Astrocyte (in vitro differentiated cells and primary cell): ENCODE results near the gene GRK5. TPM values are rescaled to one million over a fixed set of nuclear protein-coding genes. Genes with fewer than 3 reads are reported as not detected.

Experiments used
- DNase-seq: peaks from one replicate; pipeline ENCODE4 v3.0.0-alpha.2; 2010; ENCODE audit warnings: low read depth
- FAIRE-seq: peaks from 2 replicates; lab custom pipeline; 2011; peaks lifted over from hg19 to GRCh38; lab: Jason Lieb, UNC
- H2AFZ ChIP-seq: 2 replicates; pipeline ENCODE4 v1.6.0; 2012; ENCODE audit warnings: low read depth, low read length, inconsistent platforms
- H3K27ac ChIP-seq: 2 replicates; pipeline ENCODE4 v1.5.1; 2011; ENCODE audit warnings: low read depth, low read length, inconsistent platforms
- H3K27me3 ChIP-seq: 2 replicates; pipeline ENCODE4 v1.6.0; 2011; ENCODE audit warnings: low read length, inconsistent platforms; ENCODE audit not compliant: insufficient read depth
- H3K36me3 ChIP-seq: 2 replicates; pipeline ENCODE4 v1.5.1; 2011; ENCODE audit warnings: low read length, inconsistent platforms; ENCODE audit not compliant: insufficient read depth
- H3K4me1 ChIP-seq: 2 replicates; pipeline ENCODE4 v1.5.1; 2011; ENCODE audit warnings: low read length, inconsistent platforms; ENCODE audit not compliant: insufficient read depth
- H3K4me2 ChIP-seq: 2 replicates; pipeline ENCODE4 v1.6.0; 2012; ENCODE audit warnings: low read length, inconsistent platforms
- H3K4me3 ChIP-seq: 2 replicates; pipeline ENCODE4 v1.5.1; 2011; ENCODE audit warnings: low read depth, mild to moderate bottlenecking, low read length, inconsistent platforms; ENCODE audit not compliant: insufficient read depth
- H3K79me2 ChIP-seq: 2 replicates; pipeline ENCODE4 v1.6.0; 2012; ENCODE audit warnings: mild to moderate bottlenecking, low read length, inconsistent platforms; ENCODE audit not compliant: insufficient read depth
- H3K9ac ChIP-seq: 2 replicates; pipeline ENCODE4 v1.6.0; 2012; ENCODE audit warnings: mild to moderate bottlenecking, low read length, inconsistent platforms
- H3K9me3 ChIP-seq: 2 replicates; pipeline ENCODE4 v1.5.1; 2012; ENCODE audit warnings: low read depth, mild to moderate bottlenecking, low read length, inconsistent platforms; ENCODE audit not compliant: insufficient read depth
- H4K20me1 ChIP-seq: 2 replicates; pipeline ENCODE4 v1.6.0; 2012; ENCODE audit warnings: low read length, inconsistent platforms; ENCODE audit not compliant: insufficient read depth
- H3K27ac Mint-ChIP-seq: one replicate; pipeline ENCODE4 v1.8.0; 2021; ENCODE audit warnings: mild to moderate bottlenecking, mixed read lengths; ENCODE audit not compliant: unreplicated experiment
- H3K27me3 Mint-ChIP-seq: one replicate; pipeline ENCODE4 v1.8.0; 2021; ENCODE audit warnings: low read depth, mixed read lengths; ENCODE audit not compliant: unreplicated experiment
- H3K36me3 Mint-ChIP-seq: one replicate; pipeline ENCODE4 v1.8.0; 2021; ENCODE audit warnings: low read depth, mixed read lengths; ENCODE audit not compliant: unreplicated experiment
- H3K4me1 Mint-ChIP-seq: one replicate; pipeline ENCODE4 v1.8.0; 2021; ENCODE audit warnings: low read depth, mixed read lengths; ENCODE audit not compliant: unreplicated experiment
- H3K4me3 Mint-ChIP-seq: one replicate; pipeline ENCODE4 v1.8.0; 2021; ENCODE audit warnings: mild to moderate bottlenecking, moderate library complexity, mixed read lengths; ENCODE audit not compliant: unreplicated experiment
- H3K9me3 Mint-ChIP-seq: one replicate; pipeline ENCODE4 v1.8.0; 2021; ENCODE audit warnings: mild to moderate bottlenecking, mixed read lengths; ENCODE audit not compliant: unreplicated experiment
- CTCF ChIP-seq: IDR thresholded peaks from 2 replicates; pipeline ENCODE4 v1.5.1; 2011; ENCODE audit warnings: low read depth, mild to moderate bottlenecking, inconsistent platforms, low read length, moderate library complexity; ENCODE audit not compliant: insufficient read depth
- EZH2 ChIP-seq: IDR thresholded peaks from 2 replicates; pipeline ENCODE4 v1.6.1; 2012; ENCODE audit warnings: mild to moderate bottlenecking, low read length, inconsistent platforms; ENCODE audit not compliant: insufficient read depth
- total RNA-seq: library from RNA; stranded (reverse); gene quantifications from 2 replicates; pipeline ENCODE4 v1.2.1, GENCODE V29; 2021

Gene GRK5
- total RNA-seq, 1 donor from 2014 or later = 8.5 TPM

GRCh38 chr10:119210633-119211032 lies 3.3 kb downstream of the GRK5 start:
- FAIRE-seq = no peak

GRCh38 chr10:119211176-119211575 lies 3.8 kb downstream of the GRK5 start:
- H4K20me1 ChIP-seq = no peaks in the 10 kb centered on the region
- Mint-ChIP-seq H3K9me3 (no peaks in the 10 kb centered on the region), H3K27me3 (no peaks in the 10 kb centered on the region), H3K4me1 (peaks cover 30% of the 10 kb centered on the region), H3K4me3 (no peak overlapping the region), H3K36me3 (peaks cover 2% of the 10 kb centered on the region), H3K27ac (peak overlapping the region; percentile 64)
- H3K79me2 ChIP-seq = peaks cover 57% of the 10 kb centered on the region
- H3K27me3 ChIP-seq = no peaks in the 10 kb centered on the region
- FAIRE-seq (no peak), DNase-seq (peak; percentile 73)
- H3K4me1 ChIP-seq = peaks cover 40% of the 10 kb centered on the region
- H3K27ac ChIP-seq = peak overlapping the region; percentile 70
- no peak overlapping the region for H2AFZ ChIP-seq
- no peak overlapping the region for H3K4me3 ChIP-seq
- H3K9me3 ChIP-seq = no peaks in the 10 kb centered on the region
- peak overlapping the region; percentile 61 for H3K4me2 ChIP-seq
- H3K36me3 ChIP-seq = no peaks in the 10 kb centered on the region
- peak overlapping the region; percentile 64 for H3K9ac ChIP-seq
- TF ChIP-seq CTCF (no peak), EZH2 (no peak)

More at GRCh38 chr10:119210633-119211032, 3.3 kb downstream of the GRK5 start:
- no peaks in the 10 kb centered on the region for H3K36me3 ChIP-seq
- TF ChIP-seq EZH2 (no peak), CTCF (no peak)
- peak overlapping the region; percentile 61 for H3K4me2 ChIP-seq
- H3K79me2 ChIP-seq = peaks cover 57% of the 10 kb centered on the region
- H3K9me3 Mint-ChIP-seq = no peaks in the 10 kb centered on the region
- H3K36me3 Mint-ChIP-seq = peaks cover 2% of the 10 kb centered on the region
- peaks cover 43% of the 10 kb centered on the region for H3K4me1 ChIP-seq
- no peaks in the 10 kb centered on the region for H3K9me3 ChIP-seq
- DNase-seq = no peak
- H3K27me3 Mint-ChIP-seq = no peaks in the 10 kb centered on the region
- H3K4me3 Mint-ChIP-seq = no peak overlapping the region
- H3K27ac Mint-ChIP-seq = no peak overlapping the region
- H3K27ac ChIP-seq = peak overlapping the region; percentile 70
- peak overlapping the region; percentile 64 for H3K9ac ChIP-seq
- H4K20me1 ChIP-seq = no peaks in the 10 kb centered on the region
- H3K4me1 Mint-ChIP-seq = peaks cover 30% of the 10 kb centered on the region
- H2AFZ ChIP-seq = no peak overlapping the region
- no peak overlapping the region for H3K4me3 ChIP-seq
- no peaks in the 10 kb centered on the region for H3K27me3 ChIP-seq

GRCh38 chr10:119211625-119212441 lies 4.5 kb downstream of the GRK5 start:
- no peaks in the 10 kb centered on the region for H3K36me3 ChIP-seq
- no peak for DNase-seq
- Mint-ChIP-seq H3K4me3 (no peak overlapping the region), H3K27ac (peak overlapping the region; percentile 64), H3K4me1 (peaks cover 30% of the 10 kb centered on the region), H3K9me3 (no peaks in the 10 kb centered on the region), H3K27me3 (no peaks in the 10 kb centered on the region), H3K36me3 (peaks cover 2% of the 10 kb centered on the region)
- H4K20me1 ChIP-seq = no peaks in the 10 kb centered on the region
- H3K4me3 ChIP-seq = peak overlapping the region; percentile 8
- TF ChIP-seq CTCF (no peak), EZH2 (no peak)
- H3K27me3 ChIP-seq = no peaks in the 10 kb centered on the region
- H3K9ac ChIP-seq = peak overlapping the region; percentile 64
- H3K79me2 ChIP-seq = peaks cover 57% of the 10 kb centered on the region
- peak overlapping the region; percentile 41 for H2AFZ ChIP-seq
- peaks cover 36% of the 10 kb centered on the region for H3K4me1 ChIP-seq
- H3K27ac ChIP-seq = peak overlapping the region; percentile 70
- H3K4me2 ChIP-seq = peak overlapping the region; percentile 61
- no peaks in the 10 kb centered on the region for H3K9me3 ChIP-seq
- no peak for FAIRE-seq
